GM21737 (cell line): ENCODE data around the gene ALG12.
"Not testable (repeated sequence)": the region's sequence is repeated elsewhere in the genome, so short reads cannot be mapped to it uniquely, and the experiment has no call there.

Source experiments
- ATAC-seq: cut with Tn5 transposase; IDR thresholded peaks from one replicate; pipeline ENCODE4 v1.9.1; 2021; ENCODE audit warnings: mild to moderate bottlenecking, moderate library complexity; ENCODE audit not compliant: unreplicated experiment

Gene ALG12

GRCh38 chr22:49871482-49871881 lies 46.8 kb downstream of the ALG12 start:
- no peak for ATAC-seq

- ATAC-seq: no peak
Observed at GRCh38 chr22:49869845-49870712, 48.2 kb downstream of the ALG12 start.

GRCh38 chr22:49869086-49869830 lies 49.0 kb downstream of the ALG12 start:
- ATAC-seq: no peak

GRCh38 chr22:49867303-49868265 lies 50.7 kb downstream of the ALG12 start:
- ATAC-seq: no peak

- no peak for ATAC-seq
Observed at GRCh38 chr22:49866646-49867045, 51.6 kb downstream of the ALG12 start.

GRCh38 chr22:49866134-49866533 lies 52.1 kb downstream of the ALG12 start:
- ATAC-seq: no peak

- ATAC-seq: no peak
Observed at GRCh38 chr22:49865156-49865555, 53.1 kb downstream of the ALG12 start.

- no peak for ATAC-seq
Observed at GRCh38 chr22:49863931-49864330, 54.3 kb downstream of the ALG12 start.

- no peak for ATAC-seq
Observed at GRCh38 chr22:49862496-49862776, 55.8 kb downstream of the ALG12 start.

- ATAC-seq: no peak
Observed at GRCh38 chr22:49861642-49862495, 56.4 kb downstream of the ALG12 start.

- ATAC-seq: no peak
Observed at GRCh38 chr22:49858827-49859226, 59.4 kb downstream of the ALG12 start.

- ATAC-seq: no peak
Observed at GRCh38 chr22:49856766-49857618, 61.2 kb downstream of the ALG12 start.

GRCh38 chr22:49856343-49856742 lies 61.9 kb downstream of the ALG12 start:
- no peak for ATAC-seq

GRCh38 chr22:49855251-49855911 lies 62.9 kb downstream of the ALG12 start:
- ATAC-seq: no peak

GRCh38 chr22:49853981-49854831 lies 64.0 kb downstream of the ALG12 start:
- ATAC-seq: peak; percentile 8

GRCh38 chr22:49852898-49853894 lies 65.0 kb downstream of the ALG12 start, which contains the start of gene ZBED4:
ZBED4 (plus strand) TSS chr22:49853844; CDS start chr22:49883663, 29,819 bp downstream.
- ATAC-seq: peak; percentile 65

- ATAC-seq: not testable (repeated sequence)
Observed at GRCh38 chr22:49852568-49852897, 65.7 kb downstream of the ALG12 start.
